EH (cell line): ENCODE measurements around the gene ICAM5.
"Not testable (repeated sequence)": the region's sequence is repeated elsewhere in the genome, so short reads cannot be mapped to it uniquely, and the experiment has no call there.

Experiments used
- DNase-seq: peaks from one replicate; pipeline ENCODE4 v3.0.0-alpha.2; 2015; ENCODE audit warnings: low read depth

Gene ICAM5

DNA sequence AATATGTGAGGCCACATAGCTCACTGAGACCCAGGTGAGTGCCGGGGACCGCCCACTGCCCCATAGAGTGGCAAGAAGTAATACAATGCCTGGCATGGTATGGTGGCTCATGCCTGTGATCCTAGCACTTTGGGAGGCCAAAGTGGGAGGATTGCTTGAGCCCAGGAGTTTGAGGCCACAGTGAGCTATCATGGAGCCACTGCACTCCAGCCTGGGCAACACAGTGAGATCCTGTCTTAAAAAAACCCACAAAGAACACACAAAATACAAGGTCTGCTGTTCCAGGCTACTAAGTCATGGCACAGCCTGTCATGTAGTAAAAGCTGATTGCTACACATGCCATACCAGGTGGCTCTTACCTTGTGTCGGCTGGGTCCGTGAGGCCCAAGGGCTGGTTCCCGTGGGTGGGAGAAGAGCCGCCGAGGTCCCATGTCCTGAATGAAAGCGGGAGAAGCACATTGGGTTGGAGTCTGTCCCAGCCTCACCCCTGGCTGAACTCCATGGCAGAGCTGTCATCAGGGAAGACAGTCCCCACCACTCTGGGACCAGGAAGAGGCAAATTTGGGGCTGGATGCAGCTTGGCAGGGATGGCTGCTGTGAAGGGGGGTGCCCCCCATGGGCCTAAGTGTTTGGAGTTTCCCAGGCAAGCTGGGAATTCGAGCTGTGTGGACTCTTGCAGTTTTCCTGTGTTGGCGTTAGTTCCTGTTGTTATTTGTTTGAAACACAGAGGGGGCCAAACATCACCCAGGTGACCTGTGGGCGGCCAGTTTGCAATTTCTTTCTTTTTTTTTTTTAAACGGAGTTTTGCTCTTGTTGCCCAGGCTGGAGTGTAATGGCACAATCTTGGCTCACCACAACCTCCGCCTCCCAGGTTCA is 29.3 kb downstream of the ICAM5 start:
- DNase-seq, result no peak

DNA sequence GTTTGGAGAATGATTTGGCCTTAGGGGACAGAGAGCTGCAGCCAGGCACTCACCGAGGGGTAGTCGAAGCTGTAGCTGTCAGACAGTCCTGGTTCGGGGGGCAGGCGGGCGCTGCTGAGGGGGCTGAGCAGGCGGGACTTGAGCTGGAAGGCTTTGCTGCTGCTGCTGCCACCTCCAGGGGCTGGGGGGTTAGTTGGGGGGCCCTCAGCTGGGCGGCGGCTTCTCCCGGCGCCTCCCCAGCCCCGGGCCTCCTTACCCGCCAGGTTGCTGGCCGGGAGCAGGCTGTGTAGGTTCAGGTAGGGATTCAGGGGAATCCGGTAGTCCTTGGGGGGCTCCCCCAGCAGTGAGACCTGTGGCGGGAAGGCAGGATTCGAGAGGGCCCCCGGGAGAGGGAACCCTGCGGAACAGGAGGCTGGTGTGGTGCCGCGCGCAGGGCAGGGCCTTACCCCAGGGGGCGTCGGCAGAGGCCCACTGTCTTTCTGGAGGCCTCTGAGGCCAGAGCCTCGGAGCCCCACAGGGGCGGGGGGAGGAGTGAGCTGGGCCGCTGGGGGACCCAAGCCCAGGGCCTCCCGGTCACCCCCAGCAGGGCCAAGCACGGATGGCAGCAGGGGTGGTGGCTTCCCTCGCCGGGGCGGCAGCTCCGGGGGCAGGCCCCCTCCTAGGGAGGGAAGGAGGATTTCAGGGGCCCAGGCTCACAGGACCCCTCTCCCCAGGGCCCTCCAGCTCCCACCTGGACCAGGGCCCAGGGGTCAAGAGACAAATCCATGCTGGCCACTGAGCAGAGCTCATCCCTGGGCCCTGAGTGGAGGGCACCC is 31.1 kb downstream of the ICAM5 start:
- no peak for DNase-seq

DNA sequence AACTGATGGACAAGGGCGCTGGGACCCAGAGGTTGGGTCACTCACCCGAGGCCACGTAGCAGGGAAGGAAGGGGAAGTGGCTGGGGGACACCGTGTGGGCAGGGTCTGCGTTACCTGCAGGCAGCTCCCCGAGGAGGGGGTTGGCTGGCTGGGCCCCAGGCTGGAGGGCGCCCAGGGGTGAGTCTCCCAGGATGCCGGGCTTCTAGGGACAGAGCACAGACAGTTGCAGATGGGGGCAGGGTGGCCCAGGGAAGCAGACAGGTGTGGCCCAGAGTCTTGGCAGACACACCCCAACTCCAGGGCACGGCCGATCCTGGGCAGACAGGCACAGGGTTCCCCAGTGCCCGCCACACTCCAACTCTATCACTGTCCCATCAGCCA is 31.7 kb downstream of the ICAM5 start:
- DNase-seq, result no peak

DNA sequence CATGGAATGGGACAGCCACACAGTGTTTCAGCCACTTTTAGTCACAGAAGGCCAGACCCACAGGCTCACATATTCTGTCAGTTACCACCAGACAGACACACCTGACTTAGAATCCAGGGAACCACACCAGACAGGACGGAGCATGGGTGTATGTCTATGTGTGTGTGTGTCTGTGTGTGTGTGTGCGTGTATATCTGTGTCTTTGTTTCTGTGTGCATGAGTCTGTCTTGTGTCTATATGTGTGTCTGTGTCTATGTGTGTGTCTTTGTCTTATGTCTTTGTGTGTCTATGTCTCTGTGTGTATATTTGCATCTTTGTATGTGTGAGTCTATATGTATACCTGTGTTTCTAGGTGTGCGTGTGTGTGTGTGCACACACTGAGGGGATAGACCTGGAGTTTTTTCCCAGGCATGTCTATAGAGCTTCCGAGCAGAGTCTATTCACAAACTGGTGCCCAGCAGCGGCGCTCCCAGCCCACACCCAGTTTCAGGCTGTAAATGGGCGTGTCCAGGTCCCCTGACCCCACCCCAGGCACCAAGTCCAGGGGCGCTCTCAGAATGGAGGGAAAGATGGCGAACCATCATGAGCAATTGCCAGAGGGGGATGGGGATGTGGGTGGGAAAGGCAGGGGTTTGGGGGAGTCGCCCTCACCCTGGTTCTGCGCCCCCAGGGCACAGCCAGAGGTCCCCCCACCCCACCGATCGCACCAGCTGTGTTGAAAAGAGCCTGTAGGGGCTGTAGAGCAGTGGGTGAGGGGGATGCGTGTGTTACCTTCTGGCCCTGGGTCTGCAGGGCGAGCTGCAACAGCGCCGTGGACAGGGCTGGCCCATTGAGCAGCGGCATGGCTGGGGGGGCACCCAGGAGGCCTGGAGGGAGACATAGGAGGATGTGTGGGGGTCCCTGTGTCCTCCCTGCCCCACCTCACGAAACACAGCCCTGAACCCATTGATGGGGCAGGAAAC is 32.4 kb downstream of the ICAM5 start:
- DNase-seq, result no peak

DNA sequence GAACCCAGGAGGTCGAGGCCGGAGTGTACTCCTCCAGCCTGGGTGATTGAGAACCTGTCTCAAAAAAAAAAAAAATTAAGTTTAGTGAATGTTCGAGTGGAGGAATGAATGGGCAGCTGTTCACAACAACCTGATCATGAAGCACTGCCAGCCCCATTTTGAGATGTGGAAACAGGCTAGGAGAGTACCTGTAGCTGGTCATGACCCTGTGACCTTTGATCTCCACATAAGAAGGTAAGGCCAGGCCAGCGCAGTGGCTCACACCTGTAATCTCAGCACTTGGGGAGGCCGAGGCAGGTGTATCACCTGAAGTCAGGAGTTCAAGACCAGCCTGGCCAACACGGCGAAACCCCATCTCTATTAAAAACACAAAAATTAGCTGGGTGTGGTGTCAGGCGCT is 36.0 kb downstream of the ICAM5 start:
- DNase-seq, result no peak

DNA sequence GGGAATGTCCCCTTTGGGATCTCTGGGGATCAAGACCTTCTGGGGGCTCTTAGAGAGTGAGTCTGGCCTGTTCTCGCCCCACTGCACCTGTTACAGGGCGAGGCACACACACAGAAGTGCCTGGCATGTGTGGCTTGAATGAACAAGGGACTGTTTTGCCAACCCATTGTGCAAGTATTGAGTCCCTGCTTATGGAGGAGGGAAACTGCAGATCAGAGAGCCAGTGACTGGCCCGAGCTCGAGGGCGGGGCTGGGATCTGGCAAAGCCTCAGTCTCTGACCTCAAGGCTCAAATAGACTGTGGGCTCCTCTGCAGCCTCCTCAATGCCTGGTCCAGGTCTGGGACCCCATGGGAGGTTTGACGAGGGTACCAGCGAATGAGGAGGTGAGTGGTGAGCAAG is 38.0 kb downstream of the ICAM5 start:
- no peak for DNase-seq

DNA sequence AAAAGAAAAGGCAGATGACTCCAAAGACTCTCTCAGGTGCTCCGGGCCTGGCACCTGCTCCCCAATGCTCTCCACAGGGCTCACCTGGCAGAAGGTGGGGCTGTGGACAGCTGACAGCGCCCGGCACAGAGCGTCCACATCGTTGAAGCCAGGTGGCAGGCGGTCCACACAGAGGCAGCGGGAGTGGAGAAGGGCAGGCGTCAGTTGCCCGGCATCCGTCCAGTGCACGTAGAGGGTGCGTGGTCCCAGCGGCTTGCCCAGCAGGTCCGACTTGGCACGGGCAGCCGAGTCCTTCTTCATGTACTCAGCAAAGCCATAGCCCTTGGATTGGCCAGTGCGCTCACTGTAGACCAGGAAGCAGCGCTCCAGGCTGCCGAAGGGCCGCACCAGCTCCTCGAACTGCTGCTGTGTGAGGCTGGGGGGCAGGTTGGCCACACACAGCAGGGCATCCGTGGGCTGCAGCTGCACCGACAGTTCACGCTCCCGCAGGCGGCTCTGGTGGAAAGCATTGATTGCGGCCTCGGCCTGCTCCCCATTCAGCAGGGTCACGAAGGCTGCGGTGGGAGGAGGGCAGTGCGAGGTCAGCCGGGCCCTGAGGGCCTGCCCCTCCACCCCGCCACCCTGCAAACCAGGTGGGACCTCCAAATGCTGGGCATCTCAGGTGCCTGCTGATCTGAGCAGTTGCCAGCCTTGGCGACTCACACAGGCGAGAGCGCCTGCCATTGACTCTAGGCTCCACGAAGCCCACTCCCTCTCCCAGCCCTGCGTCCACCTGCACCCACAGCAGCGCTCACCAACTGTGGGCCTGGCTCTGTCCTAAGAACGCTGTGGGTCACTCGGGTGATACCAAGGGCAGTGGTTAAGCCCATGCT is 39.0 kb downstream of the ICAM5 start:
- no peak for DNase-seq

DNA sequence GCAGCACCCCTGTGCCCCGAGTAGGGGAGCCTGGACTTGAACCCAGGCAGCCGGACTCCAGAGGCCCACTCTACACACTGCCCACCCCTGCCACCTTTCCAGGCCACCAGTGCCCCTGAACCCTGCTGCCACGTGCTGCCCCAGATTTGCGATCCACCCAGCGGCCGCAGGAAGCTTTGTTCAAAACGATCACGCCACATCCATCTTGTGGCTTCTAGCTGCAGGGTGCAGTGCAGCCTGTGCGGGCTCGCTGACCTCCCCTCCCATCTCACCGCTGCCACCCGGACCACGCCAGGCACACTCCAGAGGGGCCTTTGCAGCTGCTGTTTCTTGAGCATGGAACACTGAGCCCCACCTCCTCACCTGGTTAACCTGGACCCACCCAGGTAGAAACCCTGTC is 39.8 kb downstream of the ICAM5 start:
- DNase-seq, result no peak

DNA sequence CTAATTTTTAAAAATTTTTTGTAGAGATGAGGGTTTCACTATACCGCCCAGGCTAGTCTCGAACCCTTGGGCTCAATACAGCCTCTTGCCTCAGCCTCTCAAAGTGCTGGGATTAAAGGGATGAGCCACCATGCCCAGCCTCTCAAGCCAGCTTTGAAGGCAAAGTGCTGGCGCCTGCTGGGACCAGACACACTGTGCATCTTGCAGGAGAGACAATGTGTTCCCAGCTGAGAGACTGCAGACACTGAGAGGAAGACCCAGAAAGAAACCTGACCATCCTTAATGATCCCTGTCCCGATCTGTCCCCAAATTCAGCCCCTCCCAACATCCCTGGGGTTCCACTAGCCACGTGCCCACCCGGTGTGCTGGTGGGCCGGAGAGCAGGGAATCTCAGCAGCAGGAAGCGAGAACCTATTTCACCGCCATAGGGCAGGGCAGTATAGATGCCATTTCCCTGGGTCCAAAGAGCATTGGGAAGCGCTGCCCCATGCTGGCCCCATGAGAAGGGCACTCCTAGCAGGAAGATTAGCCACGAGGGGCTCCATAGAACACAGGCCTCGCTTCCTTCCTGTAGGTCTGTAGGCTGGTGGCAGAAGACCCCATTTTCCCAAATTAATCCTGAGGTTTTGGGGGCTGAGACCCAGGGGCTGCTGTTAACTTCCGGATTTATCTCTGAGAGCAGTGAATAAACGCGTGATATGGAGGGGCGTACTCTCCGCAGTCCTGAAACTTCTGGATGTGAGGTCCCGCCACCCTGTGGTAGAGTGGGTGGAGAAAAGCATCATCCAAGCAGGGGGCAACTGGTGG is 42.6 kb downstream of the ICAM5 start:
- DNase-seq, result no peak

DNA sequence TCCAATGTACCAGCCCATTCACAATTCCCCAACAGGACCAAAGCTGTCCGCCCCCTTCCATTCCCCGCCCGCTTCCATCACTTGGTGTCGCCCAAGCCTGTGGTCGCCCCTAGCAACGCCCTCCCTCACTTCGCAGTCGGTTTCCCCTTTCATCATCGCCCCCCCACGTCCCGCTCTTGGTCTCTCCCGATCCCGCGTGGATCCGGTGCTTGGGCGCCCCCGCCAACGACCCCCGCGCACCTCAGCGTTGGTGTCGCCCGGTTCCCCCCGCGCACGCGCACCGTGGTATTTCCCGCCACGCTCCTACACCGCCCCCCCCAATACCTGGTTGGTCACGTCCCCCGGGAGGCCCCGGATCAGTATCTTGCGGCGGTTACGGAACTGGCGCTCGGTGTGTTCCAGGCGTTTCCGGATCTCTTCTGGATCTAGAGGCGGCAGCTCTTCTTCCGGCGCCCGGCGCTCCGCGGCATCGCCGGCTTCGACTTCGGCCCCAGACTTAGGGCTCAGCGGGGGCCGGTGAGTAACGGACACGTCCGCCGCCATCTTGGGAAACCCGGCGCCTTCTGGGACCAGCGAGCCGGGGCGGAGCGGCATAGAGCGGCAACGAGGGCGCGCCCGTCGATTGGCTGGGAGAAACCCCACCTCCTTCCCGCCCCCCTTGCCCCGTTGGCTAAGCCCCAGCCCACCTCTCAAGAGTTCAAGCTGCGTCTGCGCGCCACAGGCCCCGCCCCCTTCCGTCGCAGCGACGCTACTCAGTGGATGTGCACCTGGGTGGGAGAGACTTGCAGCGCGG is 43.4 kb downstream of the ICAM5 start, which contains the start of gene RAVER1:
Gene RAVER1 (minus strand): TSS at position 565 of the 793 bp plus-strand sequence. CDS start 22 bp downstream, at position 543.
- peak; percentile 98 for DNase-seq

DNA sequence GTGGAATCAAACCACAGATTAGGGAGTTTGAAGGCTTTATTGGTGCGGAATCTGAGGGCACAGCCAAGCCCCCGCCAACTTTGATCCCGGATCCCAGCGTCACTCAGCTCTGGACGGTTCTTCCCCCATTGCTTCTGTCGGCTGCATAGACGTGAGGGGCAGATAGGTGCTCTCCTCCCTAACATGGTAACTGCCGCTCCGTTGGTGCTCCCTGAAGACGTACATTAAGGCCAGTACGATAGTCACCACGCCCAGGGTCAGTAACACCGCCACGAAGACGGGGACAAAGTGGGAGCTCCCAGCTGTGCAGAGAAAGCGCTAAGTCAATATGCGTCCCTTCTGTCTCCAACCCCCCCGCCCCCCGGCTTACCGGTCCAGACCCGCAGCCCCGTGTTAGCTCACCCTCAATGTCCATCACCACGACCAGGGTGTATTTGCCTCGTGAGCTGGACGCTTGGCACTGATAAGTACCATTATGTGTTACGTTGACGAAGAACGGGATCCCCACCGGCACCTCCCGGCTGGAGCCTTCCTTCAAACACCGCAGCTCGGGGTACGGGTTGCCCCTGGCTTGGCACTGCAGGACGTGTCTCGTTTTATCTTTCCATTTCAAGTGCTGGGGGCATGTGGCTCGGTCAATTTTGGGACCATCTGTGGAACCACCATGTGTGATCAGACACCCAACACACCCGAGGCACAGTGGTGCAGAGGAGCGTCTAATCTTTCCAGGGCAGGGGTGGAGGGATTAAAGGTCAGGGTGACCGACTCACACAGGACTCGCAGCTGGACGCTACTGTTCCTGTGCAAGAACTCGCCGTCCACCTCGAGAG is 44.2 kb downstream of the ICAM5 start:
- peak; percentile 13 for DNase-seq

DNA sequence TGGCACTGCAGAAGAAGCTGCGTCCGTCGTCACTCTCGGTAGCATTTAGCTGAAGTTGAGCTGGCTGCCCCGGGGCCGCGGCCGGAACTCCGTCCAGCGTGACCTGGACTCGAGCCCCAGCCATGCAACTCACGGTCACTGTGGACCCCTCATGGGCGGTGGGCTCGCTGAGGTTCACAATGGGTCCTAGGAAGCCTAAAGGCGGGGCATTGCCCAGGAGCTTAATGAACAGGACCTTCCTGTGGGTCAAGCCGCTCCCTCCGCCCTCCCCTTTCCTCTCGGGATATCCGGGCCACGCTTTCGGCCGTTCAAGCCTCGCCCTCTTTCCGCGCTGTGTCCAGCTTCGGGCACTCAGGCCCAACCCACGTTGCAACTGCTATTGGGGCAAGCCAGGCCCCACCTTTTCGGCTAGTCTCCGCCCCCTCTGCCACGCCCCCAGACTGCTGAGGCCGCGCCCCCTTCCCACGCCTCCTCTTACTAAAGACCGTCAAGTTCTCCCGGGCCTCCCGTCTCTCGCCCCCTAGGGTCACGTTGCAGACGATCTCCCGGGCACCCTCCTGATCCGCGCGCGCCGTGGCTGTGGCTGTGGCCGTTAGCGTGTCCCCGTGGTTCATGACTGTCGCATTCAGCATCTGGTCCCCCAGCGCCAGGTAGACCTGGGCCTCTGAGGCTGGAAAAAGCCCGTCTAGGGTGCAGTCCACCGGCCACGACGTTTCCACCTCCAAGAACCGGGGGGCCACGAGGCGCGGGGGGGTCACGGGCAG is 45.0 kb downstream of the ICAM5 start:
- peak; percentile 97 for DNase-seq

DNA sequence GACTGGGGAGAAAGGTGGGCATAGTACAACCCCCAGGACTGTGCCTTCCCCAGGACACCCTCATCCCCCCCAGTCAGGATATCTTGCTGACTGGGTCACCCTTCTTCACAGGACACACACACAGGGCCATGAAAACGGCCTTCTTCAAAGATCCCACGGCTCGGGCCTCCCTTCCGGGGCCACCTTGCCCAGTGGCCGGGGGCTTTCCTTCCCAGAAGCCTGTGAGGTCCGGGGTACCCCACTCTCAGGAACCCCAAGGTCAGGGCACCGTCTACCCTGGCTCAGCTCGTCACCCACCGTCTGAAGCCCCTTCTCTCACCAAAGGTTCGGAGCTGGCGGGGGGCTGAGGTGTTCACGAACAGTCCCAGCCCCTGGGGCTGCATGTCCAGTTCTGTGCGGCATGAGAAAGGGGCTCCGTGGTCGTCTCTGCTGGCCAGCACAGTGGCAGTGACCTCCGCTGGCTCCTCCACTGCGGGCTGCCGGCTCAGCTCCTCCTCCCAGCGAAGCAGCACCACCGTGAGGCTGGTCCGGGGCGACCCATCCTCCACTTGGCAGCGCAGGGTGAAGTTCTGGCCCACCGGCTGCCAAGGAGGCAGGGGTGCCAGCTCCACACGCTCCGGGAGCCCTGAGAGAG is 45.7 kb downstream of the ICAM5 start:
- no peak for DNase-seq

DNA sequence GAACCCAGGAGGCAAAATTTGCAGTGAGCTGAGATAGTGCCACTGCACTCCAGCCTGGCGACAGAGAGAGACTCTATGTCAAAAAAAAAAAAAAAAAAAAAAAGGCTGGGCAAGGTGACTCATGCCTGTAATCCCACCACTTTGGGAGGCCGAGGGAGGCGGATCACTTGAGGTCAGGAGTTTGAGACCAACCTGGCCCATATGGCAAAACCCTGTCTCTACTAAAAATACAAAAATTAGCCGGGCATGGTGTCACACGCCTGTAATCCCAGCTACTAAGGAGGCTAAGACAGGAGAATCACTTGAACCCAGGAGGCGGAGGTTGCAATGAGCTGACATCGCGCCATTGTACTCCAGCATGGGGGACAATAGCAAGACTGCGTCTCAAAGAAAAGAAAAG is 47.0 kb downstream of the ICAM5 start:
- DNase-seq, result not testable (repeated sequence)

DNA sequence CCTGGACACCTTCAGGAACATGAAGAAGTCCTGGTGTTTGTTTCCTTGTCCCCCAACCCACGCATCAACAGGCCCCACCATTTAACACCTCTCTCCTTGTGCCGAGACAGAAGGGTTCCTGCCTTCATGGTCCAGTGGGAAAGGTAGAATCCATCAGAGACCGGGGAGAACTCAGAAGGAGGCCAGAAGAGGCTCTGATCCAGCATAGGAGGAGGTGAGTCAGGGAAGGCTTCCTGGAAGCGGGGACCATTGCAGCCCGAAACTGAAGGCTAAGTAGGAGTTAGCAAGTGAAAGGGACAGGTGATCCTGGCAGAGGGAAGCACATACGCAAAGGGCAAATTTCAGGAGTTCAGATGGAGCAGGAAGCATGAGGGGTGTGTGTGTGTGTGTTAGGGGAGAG is 49.2 kb downstream of the ICAM5 start:
- DNase-seq, result no peak

DNA sequence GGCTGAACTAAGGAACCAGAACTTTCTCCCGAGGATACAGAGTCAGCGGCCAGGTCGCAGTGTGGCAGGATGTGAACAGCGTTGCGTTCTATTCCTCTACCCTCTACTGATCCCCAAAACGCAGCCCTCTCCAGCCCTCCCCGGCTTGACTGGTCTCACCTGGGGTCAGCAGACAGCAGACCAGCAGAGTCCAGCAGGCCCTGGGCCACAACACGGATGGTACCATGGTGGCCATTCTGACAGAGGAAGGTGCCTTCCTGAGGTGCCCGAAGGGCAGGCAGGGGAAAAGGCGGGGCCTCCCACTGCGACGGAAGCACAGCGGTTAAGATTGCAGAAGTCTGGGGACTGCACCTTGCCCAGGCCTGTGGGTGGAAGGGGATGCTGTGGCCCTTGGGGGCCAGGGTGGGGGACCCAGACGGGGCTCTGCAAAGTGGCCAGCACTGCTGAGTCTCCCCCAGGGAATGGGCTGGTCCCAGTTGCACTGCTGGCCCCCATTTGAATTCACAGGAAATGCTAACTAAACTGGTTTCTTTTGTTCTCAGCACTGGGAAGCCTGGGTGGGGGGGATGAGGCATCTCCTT is 49.7 kb downstream of the ICAM5 start, which contains the start of gene ICAM3:
Gene ICAM3 (minus strand): TSS at position 245 of the 581 bp plus-strand sequence. CDS start 10 bp downstream, at position 235.
- DNase-seq, result no peak

DNA sequence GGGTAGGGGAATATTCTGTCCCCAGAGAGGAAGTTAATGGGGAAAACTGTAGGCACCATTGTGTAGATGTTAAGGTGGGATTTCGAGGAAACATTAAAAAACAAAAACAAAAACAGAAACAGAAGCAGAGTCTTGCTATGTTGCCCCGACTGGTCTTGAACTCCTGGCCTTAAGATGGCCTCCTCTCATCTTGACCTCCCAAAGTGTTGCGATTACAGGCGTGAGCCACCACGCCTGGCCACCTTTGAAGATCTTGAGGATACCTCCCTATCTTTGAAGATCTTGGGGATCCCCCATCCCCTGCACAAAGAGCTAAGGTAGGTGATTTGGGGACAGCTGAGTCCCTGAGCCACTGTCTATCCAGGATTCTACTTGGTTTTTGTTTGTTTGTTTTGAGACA is 50.2 kb downstream of the ICAM5 start:
- DNase-seq, result no peak
